ENCODE measurements around the gene THEMIS2.

The THEMIS2 gene

DNA sequence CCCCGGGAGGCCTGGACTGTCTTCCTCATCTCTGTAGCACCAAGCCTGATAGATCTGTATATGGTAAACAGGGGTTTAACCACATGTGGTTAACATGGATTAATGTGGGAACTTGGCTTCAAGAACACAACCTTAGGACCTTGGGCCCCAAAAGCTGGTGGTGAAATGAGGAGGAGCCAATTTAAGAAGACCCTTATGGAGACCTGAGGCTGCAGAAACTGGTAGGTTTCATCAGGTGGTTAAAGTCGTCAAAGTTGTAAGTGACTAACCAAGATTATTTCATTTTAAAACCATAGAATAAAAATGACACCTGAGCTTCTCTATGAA is 14.0 kb downstream of the THEMIS2 start:
- H3K4me3 ChIP-seq (replicated peaks; ENCODE audit: insufficient read depth, low read length), result peak overlapping the region; percentile 35
- TF ChIP-seq POLR2AphosphoS5 (IDR thresholded peaks at IDR 0.05; ENCODE audit: low read depth), result no peak
- no peak for TF ChIP-seq GABPA (IDR thresholded peaks at IDR 0.05; ENCODE audit: low read depth)
- TF ChIP-seq, protein P1, sequence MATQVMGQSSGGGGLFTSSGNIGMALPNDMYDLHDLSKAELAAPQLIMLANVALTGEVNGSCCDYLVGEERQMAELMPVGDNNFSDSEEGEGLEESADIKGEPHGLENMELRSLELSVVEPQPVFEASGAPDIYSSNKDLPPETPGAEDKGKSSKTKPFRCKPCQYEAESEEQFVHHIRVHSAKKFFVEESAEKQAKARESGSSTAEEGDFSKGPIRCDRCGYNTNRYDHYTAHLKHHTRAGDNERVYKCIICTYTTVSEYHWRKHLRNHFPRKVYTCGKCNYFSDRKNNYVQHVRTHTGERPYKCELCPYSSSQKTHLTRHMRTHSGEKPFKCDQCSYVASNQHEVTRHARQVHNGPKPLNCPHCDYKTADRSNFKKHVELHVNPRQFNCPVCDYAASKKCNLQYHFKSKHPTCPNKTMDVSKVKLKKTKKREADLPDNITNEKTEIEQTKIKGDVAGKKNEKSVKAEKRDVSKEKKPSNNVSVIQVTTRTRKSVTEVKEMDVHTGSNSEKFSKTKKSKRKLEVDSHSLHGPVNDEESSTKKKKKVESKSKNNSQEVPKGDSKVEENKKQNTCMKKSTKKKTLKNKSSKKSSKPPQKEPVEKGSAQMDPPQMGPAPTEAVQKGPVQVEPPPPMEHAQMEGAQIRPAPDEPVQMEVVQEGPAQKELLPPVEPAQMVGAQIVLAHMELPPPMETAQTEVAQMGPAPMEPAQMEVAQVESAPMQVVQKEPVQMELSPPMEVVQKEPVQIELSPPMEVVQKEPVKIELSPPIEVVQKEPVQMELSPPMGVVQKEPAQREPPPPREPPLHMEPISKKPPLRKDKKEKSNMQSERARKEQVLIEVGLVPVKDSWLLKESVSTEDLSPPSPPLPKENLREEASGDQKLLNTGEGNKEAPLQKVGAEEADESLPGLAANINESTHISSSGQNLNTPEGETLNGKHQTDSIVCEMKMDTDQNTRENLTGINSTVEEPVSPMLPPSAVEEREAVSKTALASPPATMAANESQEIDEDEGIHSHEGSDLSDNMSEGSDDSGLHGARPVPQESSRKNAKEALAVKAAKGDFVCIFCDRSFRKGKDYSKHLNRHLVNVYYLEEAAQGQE (IDR thresholded peaks at IDR 0.05; ENCODE audit: insufficient replicate concordance, low read depth), result no peak
- no peak for TF ChIP-seq SPI1 (IDR thresholded peaks at IDR 0.05; ENCODE audit: borderline replicate concordance, low read depth)
- TF ChIP-seq, protein P2, sequence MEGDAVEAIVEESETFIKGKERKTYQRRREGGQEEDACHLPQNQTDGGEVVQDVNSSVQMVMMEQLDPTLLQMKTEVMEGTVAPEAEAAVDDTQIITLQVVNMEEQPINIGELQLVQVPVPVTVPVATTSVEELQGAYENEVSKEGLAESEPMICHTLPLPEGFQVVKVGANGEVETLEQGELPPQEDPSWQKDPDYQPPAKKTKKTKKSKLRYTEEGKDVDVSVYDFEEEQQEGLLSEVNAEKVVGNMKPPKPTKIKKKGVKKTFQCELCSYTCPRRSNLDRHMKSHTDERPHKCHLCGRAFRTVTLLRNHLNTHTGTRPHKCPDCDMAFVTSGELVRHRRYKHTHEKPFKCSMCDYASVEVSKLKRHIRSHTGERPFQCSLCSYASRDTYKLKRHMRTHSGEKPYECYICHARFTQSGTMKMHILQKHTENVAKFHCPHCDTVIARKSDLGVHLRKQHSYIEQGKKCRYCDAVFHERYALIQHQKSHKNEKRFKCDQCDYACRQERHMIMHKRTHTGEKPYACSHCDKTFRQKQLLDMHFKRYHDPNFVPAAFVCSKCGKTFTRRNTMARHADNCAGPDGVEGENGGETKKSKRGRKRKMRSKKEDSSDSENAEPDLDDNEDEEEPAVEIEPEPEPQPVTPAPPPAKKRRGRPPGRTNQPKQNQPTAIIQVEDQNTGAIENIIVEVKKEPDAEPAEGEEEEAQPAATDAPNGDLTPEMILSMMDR (IDR thresholded peaks at IDR 0.05; ENCODE audit: insufficient read depth, low read length), result no peak
- no peaks in the 10 kb centered on the region for H3K27me3 ChIP-seq (ENCODE audit: insufficient read depth, poor library complexity, severe bottlenecking)
- no peak for DNase-seq (ENCODE audit: low read depth in 1 of 2, low spot score in 1 of 2)
- peak overlapping the region; percentile 96 for H3K27ac ChIP-seq (replicated peaks)

DNA sequence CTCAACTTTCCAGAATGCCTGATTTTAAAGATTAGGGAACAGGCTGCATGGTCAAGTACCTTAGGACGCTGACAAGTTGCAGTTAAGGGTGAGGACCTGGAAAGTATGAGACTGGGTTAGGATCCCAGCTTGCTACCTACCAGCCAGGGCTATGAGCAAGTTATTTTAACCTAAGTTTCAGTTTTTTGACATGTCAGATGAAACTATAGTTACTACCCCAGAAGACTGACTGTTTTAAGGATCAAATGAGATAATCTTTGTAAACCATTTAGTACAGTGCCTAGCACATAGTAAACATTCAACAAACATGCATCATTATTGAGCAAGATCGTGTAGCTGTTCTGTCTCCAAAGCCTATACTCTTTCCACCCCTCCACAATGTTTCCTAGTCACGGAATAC is 14.4 kb downstream of the THEMIS2 start:
- peak overlapping the region; percentile 96 for H3K27ac ChIP-seq (replicated peaks)
- no peak for DNase-seq (ENCODE audit: low read depth in 1 of 2, low spot score in 1 of 2)
- no peaks in the 10 kb centered on the region for H3K27me3 ChIP-seq (ENCODE audit: insufficient read depth, poor library complexity, severe bottlenecking)
- peak overlapping the region; percentile 35 for H3K4me3 ChIP-seq (replicated peaks; ENCODE audit: insufficient read depth, low read length)
- no peak for TF ChIP-seq SPI1 (IDR thresholded peaks at IDR 0.05; ENCODE audit: borderline replicate concordance, low read depth)
- TF ChIP-seq, protein P2 (IDR thresholded peaks at IDR 0.05; ENCODE audit: insufficient read depth, low read length), result no peak

DNA sequence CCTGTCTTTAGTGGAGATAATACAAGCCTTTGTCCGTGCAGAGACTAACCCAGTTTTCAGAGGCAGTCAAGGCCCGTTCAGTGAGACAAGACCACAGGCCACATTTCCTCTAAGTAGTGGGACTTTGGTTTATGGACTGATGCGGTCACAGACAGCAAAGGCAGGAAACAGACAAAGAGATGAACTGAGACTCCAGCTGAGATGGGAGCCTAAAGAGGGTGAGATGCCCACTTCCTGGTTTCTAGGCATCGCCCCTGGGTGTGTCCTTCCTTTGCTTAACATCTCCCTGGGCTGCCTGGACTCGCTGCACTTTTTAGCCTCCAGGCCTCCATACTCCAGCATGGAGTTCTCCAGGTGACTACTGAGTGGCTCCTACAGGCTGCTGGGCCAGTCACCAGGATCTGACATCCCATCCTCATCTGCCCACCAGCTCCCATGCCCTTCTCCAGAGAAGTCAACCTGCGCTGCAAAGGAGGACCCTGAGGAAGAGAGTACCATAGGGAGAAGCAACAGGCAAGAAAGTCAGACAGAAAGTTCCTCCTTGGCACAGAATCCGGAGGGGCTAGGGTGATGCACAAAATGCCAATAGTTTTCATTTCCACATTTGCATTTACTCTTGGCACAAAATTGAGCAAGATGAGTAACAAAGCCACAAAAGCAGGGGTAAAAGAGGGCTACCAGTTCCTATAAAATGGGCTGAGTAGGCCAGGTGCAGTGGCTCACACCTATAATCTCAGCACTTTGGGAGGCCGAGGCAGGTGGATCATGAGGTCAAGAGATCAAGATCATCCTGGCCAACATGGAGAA is 15.1 kb downstream of the THEMIS2 start:
- DNase-seq (ENCODE audit: low read depth in 1 of 2, low spot score in 1 of 2), result peak in 1 of 2 experiments; percentile 81
- H3K27ac ChIP-seq (replicated peaks), result peak overlapping the region; percentile 96
- H3K4me3 ChIP-seq (replicated peaks; ENCODE audit: insufficient read depth, low read length), result peak overlapping the region; percentile 35
- TF ChIP-seq POLR2AphosphoS5 (IDR thresholded peaks at IDR 0.05; ENCODE audit: low read depth) (peak; percentile 60), SPI1 (IDR thresholded peaks at IDR 0.05; ENCODE audit: borderline replicate concordance, low read depth) (peak; percentile 67; the same call in 1 of the 2 replicates), GABPA (IDR thresholded peaks at IDR 0.05; ENCODE audit: low read depth) (no peak)
- TF ChIP-seq, protein P2 (IDR thresholded peaks at IDR 0.05; ENCODE audit: insufficient read depth, low read length), result no peak
- TF ChIP-seq, protein P1 (IDR thresholded peaks at IDR 0.05; ENCODE audit: insufficient replicate concordance, low read depth), result no peak
- no peaks in the 10 kb centered on the region for H3K27me3 ChIP-seq (ENCODE audit: insufficient read depth, poor library complexity, severe bottlenecking)

Measured in HL-60 (cell line).